Peyer's patch (tissue), 4 donors: ENCODE measurements around the gene ACP1.

Experiments used
- CTCF ChIP-seq, 6 experiments: fragments of 450-650 bp in 4 of 6; fragments of 200-600 bp in 2 of 6; sonication (generic) in 1 of 6; IDR thresholded peaks; one replicate each; pipeline ENCODE4 v1.5.1; 2017 to 2019; ENCODE audit warnings: antibody characterized with exemption in 6 of 6, mild to moderate bottlenecking in 3 of 6, moderate library complexity in 1 of 6
- POLR2A ChIP-seq, 2 donors: fragments of 450-650 bp; IDR thresholded peaks; one replicate each; pipeline ENCODE4 v1.5.1; 2017; ENCODE audit warnings: antibody characterized with exemption in 2 of 2, mild to moderate bottlenecking in 2 of 2, moderate library complexity in 2 of 2

GRCh38 chr2:310994-311393 is 46.2 kb downstream of the ACP1 start:
- TF ChIP-seq CTCF (IDR thresholded peaks at IDR 0.05): no peak
- no peak for TF ChIP-seq POLR2A (IDR thresholded peaks at IDR 0.05)
